Effector memory CD8-positive, alpha-beta T cell (primary cell): Measurements from ENCODE around the gene GPR26.
"Not testable (repeated sequence)": the region's sequence is repeated elsewhere in the genome, so short reads cannot be mapped to it uniquely, and the experiment has no call there.

Experiments
- ATAC-seq: fragments of 150-1000 bp; cut with Tn5 transposase; replicated peaks from 2 replicates; pipeline ENCODE4 v1.10.0; 2021; ENCODE audit warnings: mild to moderate bottlenecking, moderate library complexity
- DNase-seq, 3 experiments: peaks; one replicate each; pipeline ENCODE4 v3.0.0; 2021
- H3K27ac Mint-ChIP-seq, 2 donors: one replicate each; pipeline ENCODE4 v1.8.0; 2022; ENCODE audit warnings: mild to moderate bottlenecking in 2 of 2, mixed read lengths in 2 of 2, moderate library complexity in 2 of 2
- H3K27me3 Mint-ChIP-seq, 2 donors: one replicate each; pipeline ENCODE4 v1.8.0; 2022; ENCODE audit warnings: mixed read lengths in 2 of 2
- H3K36me3 Mint-ChIP-seq: one replicate; pipeline ENCODE4 v1.8.0; 2022; ENCODE audit warnings: mild to moderate bottlenecking, moderate library complexity, mixed read lengths; ENCODE audit not compliant: insufficient read depth
- H3K4me1 Mint-ChIP-seq, 2 donors: one replicate each; pipeline ENCODE4 v1.8.0; 2022; ENCODE audit warnings: low read depth in 2 of 2, mixed read lengths in 2 of 2
- H3K4me3 Mint-ChIP-seq, 2 donors: one replicate each; pipeline ENCODE4 v1.8.0; 2022; ENCODE audit warnings: mild to moderate bottlenecking in 2 of 2, mixed read lengths in 2 of 2, moderate library complexity in 2 of 2
- H3K9me3 Mint-ChIP-seq, 2 donors: one replicate each; pipeline ENCODE4 v1.8.0; 2022; ENCODE audit warnings: mixed read lengths in 2 of 2

Gene GPR26

GRCh38 chr10:123736917-123737316 is 70.8 kb downstream of the GPR26 start:
- H3K4me3 Mint-ChIP-seq, ATAC-seq, H3K4me1 Mint-ChIP-seq, H3K36me3 Mint-ChIP-seq, H3K9me3 Mint-ChIP-seq, H3K27ac Mint-ChIP-seq, DNase-seq: not testable (repeated sequence)
- peaks cover 5 to 12% of the 10 kb centered on the region in 2 donors for H3K27me3 Mint-ChIP-seq

- peaks cover 0 to 2% of the 10 kb centered on the region in 2 donors for H3K9me3 Mint-ChIP-seq
- no peak overlapping the region for H3K4me3 Mint-ChIP-seq
- ATAC-seq (no peak), DNase-seq (no peak)
- no peak overlapping the region for H3K27ac Mint-ChIP-seq
- H3K4me1 Mint-ChIP-seq: no peaks in the 10 kb centered on the region
- no peaks in the 10 kb centered on the region for H3K36me3 Mint-ChIP-seq
- peaks cover 19 to 32% of the 10 kb centered on the region in 2 donors for H3K27me3 Mint-ChIP-seq
Measured at GRCh38 chr10:123741146-123741545, 75.0 kb downstream of the GPR26 start.

GRCh38 chr10:123741711-123742110 is 75.6 kb downstream of the GPR26 start:
- no peak for ATAC-seq
- no peak overlapping the region for H3K27ac Mint-ChIP-seq
- H3K9me3 Mint-ChIP-seq: peaks cover 0 to 2% of the 10 kb centered on the region in 2 donors

GRCh38 chr10:123742751-123743440 is 76.7 kb downstream of the GPR26 start:
- H3K4me3 Mint-ChIP-seq: no peak overlapping the region
- no peak for ATAC-seq
- H3K27ac Mint-ChIP-seq: no peak overlapping the region

More at GRCh38 chr10:123741711-123742110, 75.6 kb downstream of the GPR26 start:
- DNase-seq: no peak
- no peaks in the 10 kb centered on the region for H3K36me3 Mint-ChIP-seq
- no peaks in the 10 kb centered on the region for H3K4me1 Mint-ChIP-seq
- H3K27me3 Mint-ChIP-seq: peaks cover 19 to 32% of the 10 kb centered on the region in 2 donors
- no peak overlapping the region for H3K4me3 Mint-ChIP-seq

GRCh38 chr10:123743441-123744223 is 77.5 kb downstream of the GPR26 start:
- Mint-ChIP-seq H3K27me3 (peaks cover 19 to 32% of the 10 kb centered on the region in 2 donors), H3K27ac (no peak overlapping the region), H3K4me1 (no peaks in the 10 kb centered on the region), H3K9me3 (peaks cover 0 to 2% of the 10 kb centered on the region in 2 donors), H3K36me3 (no peaks in the 10 kb centered on the region), H3K4me3 (no peak overlapping the region)
- no peak for ATAC-seq
- no peak for DNase-seq

More at GRCh38 chr10:123742751-123743440, 76.7 kb downstream of the GPR26 start:
- no peak for DNase-seq
- Mint-ChIP-seq H3K36me3 (no peaks in the 10 kb centered on the region), H3K4me1 (no peaks in the 10 kb centered on the region), H3K27me3 (peaks cover 19 to 32% of the 10 kb centered on the region in 2 donors), H3K9me3 (peaks cover 0 to 2% of the 10 kb centered on the region in 2 donors)

- Mint-ChIP-seq H3K27me3 (peaks cover 19 to 32% of the 10 kb centered on the region in 2 donors), H3K36me3 (no peaks in the 10 kb centered on the region), H3K4me3 (no peak overlapping the region), H3K27ac (no peak overlapping the region), H3K9me3 (no peaks in the 10 kb centered on the region), H3K4me1 (no peaks in the 10 kb centered on the region)
- DNase-seq (no peak), ATAC-seq (no peak)
Measured at GRCh38 chr10:123744224-123744536, 78.0 kb downstream of the GPR26 start.
